HEK293 (cell line): ENCODE results near the gene PDZRN3.

Experiments used
- CTCF ChIA-PET: fragments of 350-600 bp; formaldehyde crosslinking; extraction: SDS; loops from one replicate; lab custom pipeline; 2021; ENCODE audit warnings: antibody characterized with exemption; lab: Yijun Ruan, JAX
- POLR2A ChIA-PET: fragments of 300-600 bp; formaldehyde crosslinking; extraction: SDS; loops from one replicate; lab custom pipeline; 2020; ENCODE audit warnings: antibody characterized with exemption, inconsistent platforms; lab: Yijun Ruan, JAX
- H3K27ac ChIP-seq: fragments of 200-500 bp; sonication (Bioruptor generic); 2 replicates; pipeline ENCODE4 v1.5.1; 2014; ENCODE audit warnings: low read depth, low read length, control low read depth, inconsistent platforms; ENCODE audit errors: extremely low read depth
- H3K36me3 ChIP-seq, 2 experiments: fragments of 200-500 bp in 1 of 2; sonication (Bioruptor generic) in 1 of 2; 1 replicate in 1 of 2; 2 replicates in 1 of 2; pipeline ENCODE4 v1.5.1; 2014 to 2017; ENCODE audit warnings: inconsistent platforms in 2 of 2, low read length in 2 of 2; ENCODE audit not compliant: control insufficient read depth in 2 of 2, insufficient read depth in 1 of 2
- H3K4me1 ChIP-seq: fragments of 200-500 bp; sonication (Bioruptor generic); 2 replicates; pipeline ENCODE4 v1.5.1; 2014; ENCODE audit warnings: mild to moderate bottlenecking, low read length, inconsistent platforms; ENCODE audit not compliant: control insufficient read depth, insufficient read depth
- H3K4me3 ChIP-seq: 2 replicates; pipeline ENCODE4 v1.5.1; 2011; ENCODE audit warnings: low read depth, mild to moderate bottlenecking, control low read depth, low read length, moderate library complexity
- H3K9me3 ChIP-seq: fragments of 200-500 bp; sonication (Bioruptor generic); 2 replicates; pipeline ENCODE4 v1.5.1; 2014; ENCODE audit warnings: low read depth, low read length, inconsistent platforms; ENCODE audit not compliant: control insufficient read depth, insufficient read depth
- GLI4 ChIP-seq: fragments of 450-650 bp; formaldehyde crosslinking; IDR thresholded peaks from 2 replicates; pipeline ENCODE4 v1.5.1; 2016; ENCODE audit warnings: missing biosample characterization, missing genetic modification characterization
- KLF8 ChIP-seq: fragments of 450-650 bp; formaldehyde crosslinking; IDR thresholded peaks from 2 replicates; pipeline ENCODE4 v1.5.1; 2016; ENCODE audit warnings: missing biosample characterization, missing genetic modification characterization
- RBAK ChIP-seq: fragments of 450-650 bp; formaldehyde crosslinking; IDR thresholded peaks from 2 replicates; pipeline ENCODE4 v1.5.1; 2016; ENCODE audit warnings: missing biosample characterization, missing genetic modification characterization
- SCRT2 ChIP-seq: fragments of 450-650 bp; formaldehyde crosslinking; IDR thresholded peaks from 2 replicates; pipeline ENCODE4 v1.5.1; 2016; ENCODE audit warnings: missing biosample characterization, missing genetic modification characterization
- YY2 ChIP-seq: fragments of 450-650 bp; formaldehyde crosslinking; IDR thresholded peaks from 2 replicates; pipeline ENCODE4 v1.5.1; 2016; ENCODE audit warnings: missing biosample characterization, missing genetic modification characterization
- ZBTB8A ChIP-seq: fragments of 450-650 bp; formaldehyde crosslinking; IDR thresholded peaks from 2 replicates; pipeline ENCODE4 v1.5.1; 2016; ENCODE audit warnings: missing biosample characterization, missing genetic modification characterization
- ZFP3 ChIP-seq: fragments of 450-650 bp; formaldehyde crosslinking; IDR thresholded peaks from 2 replicates; pipeline ENCODE4 v1.5.1; 2016; ENCODE audit warnings: low read depth, missing biosample characterization, missing genetic modification characterization
- ZFP69B ChIP-seq: fragments of 450-650 bp; formaldehyde crosslinking; IDR thresholded peaks from 2 replicates; pipeline ENCODE4 v1.5.1; 2016; ENCODE audit warnings: missing biosample characterization, missing genetic modification characterization
- ZNF112 ChIP-seq: fragments of 450-650 bp; formaldehyde crosslinking; IDR thresholded peaks from 2 replicates; pipeline ENCODE4 v1.5.0; 2017; ENCODE audit warnings: missing biosample characterization, missing genetic modification characterization
- ZNF169 ChIP-seq: fragments of 450-650 bp; formaldehyde crosslinking; IDR thresholded peaks from 2 replicates; pipeline ENCODE4 v1.5.1; 2016; ENCODE audit warnings: missing biosample characterization, missing genetic modification characterization
- ZNF366 ChIP-seq: fragments of 450-650 bp; formaldehyde crosslinking; conservative IDR thresholded peaks from 2 replicates; pipeline ENCODE4 v1.5.1; 2016; ENCODE audit warnings: missing biosample characterization, missing genetic modification characterization
- ZNF549 ChIP-seq: fragments of 450-650 bp; IDR thresholded peaks from 2 replicates; pipeline ENCODE4 v1.5.1; 2018; ENCODE audit warnings: missing biosample characterization, missing genetic modification characterization, mild to moderate bottlenecking, inconsistent platforms, moderate library complexity
- ZNF571 ChIP-seq: fragments of 450-650 bp; formaldehyde crosslinking; IDR thresholded peaks from 2 replicates; pipeline ENCODE4 v1.5.0; 2017; ENCODE audit warnings: missing biosample characterization, missing genetic modification characterization
- ZNF596 ChIP-seq: fragments of 450-650 bp; IDR thresholded peaks from 2 replicates; pipeline ENCODE4 v1.5.0; 2018; ENCODE audit warnings: missing biosample characterization, mild to moderate bottlenecking, missing genetic modification characterization, moderate library complexity
- ZNF837 ChIP-seq: fragments of 450-650 bp; formaldehyde crosslinking; IDR thresholded peaks from 2 replicates; pipeline ENCODE4 v1.5.1; 2016; ENCODE audit warnings: missing biosample characterization, missing genetic modification characterization
- TF ChIP-seq, protein P1 (sequence below): fragments of 450-650 bp; formaldehyde crosslinking; IDR thresholded peaks from 2 replicates; pipeline ENCODE4 v1.5.1; 2016; ENCODE audit warnings: missing biosample characterization, missing genetic modification characterization
- TF ChIP-seq, protein P2 (sequence below): fragments of 450-650 bp; formaldehyde crosslinking; IDR thresholded peaks from 2 replicates; pipeline ENCODE4 v1.5.1; 2017; ENCODE audit warnings: missing biosample characterization, missing genetic modification characterization
- TF ChIP-seq, protein P3 (sequence below): fragments of 450-650 bp; formaldehyde crosslinking; IDR thresholded peaks from 2 replicates; pipeline ENCODE4 v1.5.1; 2016; ENCODE audit warnings: missing biosample characterization, missing genetic modification characterization
- TF ChIP-seq, protein P4 (sequence below): fragments of 450-650 bp; formaldehyde crosslinking; IDR thresholded peaks from 2 replicates; pipeline ENCODE4 v1.5.1; 2016; ENCODE audit warnings: missing biosample characterization, missing genetic modification characterization

Gene PDZRN3

DNA sequence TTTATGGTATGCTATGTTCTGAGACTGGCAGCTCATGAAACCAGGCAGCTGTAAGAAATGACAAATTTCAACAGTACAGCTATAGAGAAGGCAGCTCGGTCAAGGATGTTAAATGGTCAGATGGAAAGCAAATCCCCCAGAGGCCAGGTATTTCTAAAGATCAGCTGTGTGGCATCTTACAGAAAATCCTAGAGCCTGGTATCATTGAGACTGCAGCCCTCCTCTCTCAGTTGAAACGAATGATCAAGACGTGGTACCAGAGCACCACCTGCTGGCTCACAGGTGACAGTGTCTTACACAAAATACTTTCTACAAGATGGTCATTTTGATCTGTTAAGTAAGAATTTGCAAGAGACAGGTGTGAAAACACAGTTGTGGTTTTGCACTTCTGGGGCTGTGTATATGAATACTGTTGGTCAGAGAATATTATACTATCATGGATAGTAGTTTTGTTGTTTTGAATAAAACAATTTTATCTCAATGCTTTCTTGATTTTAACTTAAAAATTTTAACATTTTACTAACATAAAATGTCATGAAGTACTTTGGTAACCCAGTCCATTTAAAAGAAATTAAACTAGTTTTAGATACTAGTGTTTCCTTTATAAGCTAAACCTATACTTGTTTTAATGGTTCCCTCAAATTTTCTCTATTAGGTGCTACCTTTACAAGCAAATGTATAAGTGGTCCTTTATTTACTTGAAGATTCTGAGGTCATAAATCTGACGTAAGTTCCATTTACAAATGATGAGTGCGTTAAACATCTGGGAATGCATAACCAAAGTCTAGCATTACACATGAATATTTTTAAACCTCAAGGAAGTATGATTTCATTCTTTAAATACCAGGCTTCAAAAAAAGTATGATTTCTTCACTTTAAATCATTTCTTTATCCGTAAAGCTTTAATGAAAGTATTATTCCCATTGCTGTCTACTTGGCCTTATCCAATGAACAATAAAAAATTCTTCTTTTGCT is 121.8 kb downstream of the PDZRN3 start (continued):
- TF ChIP-seq, protein P1, sequence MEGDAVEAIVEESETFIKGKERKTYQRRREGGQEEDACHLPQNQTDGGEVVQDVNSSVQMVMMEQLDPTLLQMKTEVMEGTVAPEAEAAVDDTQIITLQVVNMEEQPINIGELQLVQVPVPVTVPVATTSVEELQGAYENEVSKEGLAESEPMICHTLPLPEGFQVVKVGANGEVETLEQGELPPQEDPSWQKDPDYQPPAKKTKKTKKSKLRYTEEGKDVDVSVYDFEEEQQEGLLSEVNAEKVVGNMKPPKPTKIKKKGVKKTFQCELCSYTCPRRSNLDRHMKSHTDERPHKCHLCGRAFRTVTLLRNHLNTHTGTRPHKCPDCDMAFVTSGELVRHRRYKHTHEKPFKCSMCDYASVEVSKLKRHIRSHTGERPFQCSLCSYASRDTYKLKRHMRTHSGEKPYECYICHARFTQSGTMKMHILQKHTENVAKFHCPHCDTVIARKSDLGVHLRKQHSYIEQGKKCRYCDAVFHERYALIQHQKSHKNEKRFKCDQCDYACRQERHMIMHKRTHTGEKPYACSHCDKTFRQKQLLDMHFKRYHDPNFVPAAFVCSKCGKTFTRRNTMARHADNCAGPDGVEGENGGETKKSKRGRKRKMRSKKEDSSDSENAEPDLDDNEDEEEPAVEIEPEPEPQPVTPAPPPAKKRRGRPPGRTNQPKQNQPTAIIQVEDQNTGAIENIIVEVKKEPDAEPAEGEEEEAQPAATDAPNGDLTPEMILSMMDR: peak; percentile 41; the same call in 1 of the 2 replicates
- TF ChIP-seq, protein P2, sequence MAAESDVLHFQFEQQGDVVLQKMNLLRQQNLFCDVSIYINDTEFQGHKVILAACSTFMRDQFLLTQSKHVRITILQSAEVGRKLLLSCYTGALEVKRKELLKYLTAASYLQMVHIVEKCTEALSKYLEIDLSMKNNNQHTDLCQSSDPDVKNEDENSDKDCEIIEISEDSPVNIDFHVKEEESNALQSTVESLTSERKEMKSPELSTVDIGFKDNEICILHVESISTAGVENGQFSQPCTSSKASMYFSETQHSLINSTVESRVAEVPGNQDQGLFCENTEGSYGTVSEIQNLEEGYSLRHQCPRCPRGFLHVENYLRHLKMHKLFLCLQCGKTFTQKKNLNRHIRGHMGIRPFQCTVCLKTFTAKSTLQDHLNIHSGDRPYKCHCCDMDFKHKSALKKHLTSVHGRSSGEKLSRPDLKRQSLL: peak; percentile 67
- TF ChIP-seq KLF8 (tag by site-specific recombination) (no peak), ZNF366 (peak; percentile 23; the same call in 1 of the 2 replicates), ZNF596 (no peak), ZNF112 (tag by site-specific recombination) (no peak)

DNA sequence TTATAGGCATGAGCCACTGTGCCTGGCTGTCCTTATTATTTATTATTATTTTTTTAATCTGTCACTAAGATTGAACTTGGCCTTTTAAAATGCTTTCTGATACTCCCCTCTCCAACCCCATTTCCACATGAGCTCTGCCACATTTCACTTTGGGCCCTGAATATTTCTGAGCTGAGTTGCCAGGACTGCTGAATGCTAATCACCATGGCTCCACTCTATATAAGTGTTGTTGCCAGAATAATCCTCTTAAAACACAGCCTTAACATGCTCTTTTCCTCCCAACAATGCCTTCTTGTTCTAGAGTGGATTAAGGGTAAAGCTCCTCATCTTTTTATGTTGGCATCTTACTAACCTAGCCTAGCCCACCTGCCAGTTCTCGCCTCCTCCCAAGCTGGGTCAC is 124.4 kb downstream of the PDZRN3 start:
- POLR2A ChIA-PET: no interaction called here
- H3K4me3 ChIP-seq: no peak overlapping the region
- H3K27ac ChIP-seq: no peak overlapping the region
- CTCF ChIA-PET: interaction anchor here (0.9 to 2.3 kb wide), 5 partner anchors 8 to 399 kb away, joined by 3 to 12 read pairs (median 3); no protein-coding TSS in a partner anchor
- no peaks in the 10 kb centered on the region for H3K36me3 ChIP-seq
- no peaks in the 10 kb centered on the region for H3K9me3 ChIP-seq
- no peaks in the 10 kb centered on the region for H3K4me1 ChIP-seq
- no peak for TF ChIP-seq RBAK (tag by site-specific recombination)
- TF ChIP-seq GLI4 (tag by site-specific recombination): no peak
- no peak for TF ChIP-seq ZFP69B
- no peak for TF ChIP-seq ZNF837 (tag by site-specific recombination)
- no peak for TF ChIP-seq ZFP3
- TF ChIP-seq SCRT2: no peak
- no peak for TF ChIP-seq ZBTB8A (tag by site-specific recombination)
- TF ChIP-seq, protein P3, sequence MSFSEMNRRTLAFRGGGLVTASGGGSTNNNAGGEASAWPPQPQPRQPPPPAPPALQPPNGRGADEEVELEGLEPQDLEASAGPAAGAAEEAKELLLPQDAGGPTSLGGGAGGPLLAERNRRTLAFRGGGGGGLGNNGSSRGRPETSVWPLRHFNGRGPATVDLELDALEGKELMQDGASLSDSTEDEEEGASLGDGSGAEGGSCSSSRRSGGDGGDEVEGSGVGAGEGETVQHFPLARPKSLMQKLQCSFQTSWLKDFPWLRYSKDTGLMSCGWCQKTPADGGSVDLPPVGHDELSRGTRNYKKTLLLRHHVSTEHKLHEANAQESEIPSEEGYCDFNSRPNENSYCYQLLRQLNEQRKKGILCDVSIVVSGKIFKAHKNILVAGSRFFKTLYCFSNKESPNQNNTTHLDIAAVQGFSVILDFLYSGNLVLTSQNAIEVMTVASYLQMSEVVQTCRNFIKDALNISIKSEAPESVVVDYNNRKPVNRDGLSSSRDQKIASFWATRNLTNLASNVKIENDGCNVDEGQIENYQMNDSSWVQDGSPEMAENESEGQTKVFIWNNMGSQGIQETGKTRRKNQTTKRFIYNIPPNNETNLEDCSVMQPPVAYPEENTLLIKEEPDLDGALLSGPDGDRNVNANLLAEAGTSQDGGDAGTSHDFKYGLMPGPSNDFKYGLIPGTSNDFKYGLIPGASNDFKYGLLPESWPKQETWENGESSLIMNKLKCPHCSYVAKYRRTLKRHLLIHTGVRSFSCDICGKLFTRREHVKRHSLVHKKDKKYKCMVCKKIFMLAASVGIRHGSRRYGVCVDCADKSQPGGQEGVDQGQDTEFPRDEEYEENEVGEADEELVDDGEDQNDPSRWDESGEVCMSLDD (tag by site-specific recombination): no peak
- TF ChIP-seq ZNF549: no peak
- no peak for TF ChIP-seq YY2
- no peak for TF ChIP-seq ZNF571 (tag by site-specific recombination)
- no peak for TF ChIP-seq ZNF169 (tag by site-specific recombination)
- TF ChIP-seq, protein P4, sequence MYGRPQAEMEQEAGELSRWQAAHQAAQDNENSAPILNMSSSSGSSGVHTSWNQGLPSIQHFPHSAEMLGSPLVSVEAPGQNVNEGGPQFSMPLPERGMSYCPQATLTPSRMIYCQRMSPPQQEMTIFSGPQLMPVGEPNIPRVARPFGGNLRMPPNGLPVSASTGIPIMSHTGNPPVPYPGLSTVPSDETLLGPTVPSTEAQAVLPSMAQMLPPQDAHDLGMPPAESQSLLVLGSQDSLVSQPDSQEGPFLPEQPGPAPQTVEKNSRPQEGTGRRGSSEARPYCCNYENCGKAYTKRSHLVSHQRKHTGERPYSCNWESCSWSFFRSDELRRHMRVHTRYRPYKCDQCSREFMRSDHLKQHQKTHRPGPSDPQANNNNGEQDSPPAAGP (tag by site-specific recombination): no peak
